Measurements from ENCODE around the gene COL4A3.

GRCh38 chr2:227292314-227292713 lies 127.9 kb downstream of the COL4A3 start:
- TF ChIP-seq POLR2A (IDR thresholded peaks at IDR 0.05; ENCODE audit: low read length) (no peak), GATA1 (IDR thresholded peaks at IDR 0.05; ENCODE audit: low read depth, low read length) (no peak)
